GM12891 (cell line): ENCODE data around the gene ADAMTSL1.

ENCODE experiments used
- PAX5 ChIP-seq: IDR thresholded peaks from 2 replicates; pipeline ENCODE4 v1.6.1; 2011; ENCODE audit warnings: low read length, moderate library complexity, mild to moderate bottlenecking; ENCODE audit not compliant: insufficient read depth, severe bottlenecking
- POLR2A ChIP-seq: IDR thresholded peaks from 2 replicates; pipeline ENCODE4 v1.6.1; 2011; ENCODE audit warnings: low read depth, low read length, control low read depth
- POLR2AphosphoS5 ChIP-seq: IDR thresholded peaks from 2 replicates; pipeline ENCODE4 v1.6.1; 2011; ENCODE audit warnings: low read depth, low read length, control low read depth
- SPI1 ChIP-seq: IDR thresholded peaks from 2 replicates; pipeline ENCODE4 v1.6.1; 2011; ENCODE audit warnings: low read depth, low read length, control low read depth
- TAF1 ChIP-seq: IDR thresholded peaks from 2 replicates; pipeline ENCODE4 v1.6.1; 2011; ENCODE audit warnings: low read depth, low read length, control low read depth

DNA sequence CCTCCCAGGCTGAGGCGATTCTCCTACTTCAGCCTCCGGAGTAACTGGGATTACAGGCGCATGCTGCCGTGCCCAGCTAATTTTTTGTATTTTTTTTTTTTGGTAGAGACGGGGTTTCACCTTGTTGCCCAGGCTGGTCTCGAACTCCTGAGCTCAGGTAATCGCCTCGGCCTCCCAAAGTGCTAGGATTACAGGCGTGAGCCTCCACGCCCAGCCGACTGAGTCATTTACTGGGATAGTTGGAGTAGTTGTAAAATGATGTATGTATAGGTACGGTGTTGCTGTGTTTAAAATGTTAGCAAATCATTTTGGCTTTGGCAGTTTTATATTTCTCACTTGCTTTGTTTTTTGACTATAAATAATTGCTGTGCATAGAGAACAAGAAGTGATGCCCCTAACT is 209.4 kb downstream of the ADAMTSL1 start:
- TF ChIP-seq POLR2A: no peak
- no peak for TF ChIP-seq POLR2AphosphoS5
- TF ChIP-seq TAF1: no peak
- TF ChIP-seq PAX5: no peak
- TF ChIP-seq SPI1: no peak
